Measurements from ENCODE around the gene KLHL26.

KLHL26 gene

GRCh38 chr19:18639706-18640243 lies 2.9 kb downstream of the KLHL26 start:
- no peak for TF ChIP-seq CTCF (conservative IDR thresholded peaks at IDR 0.05)
- H3K27ac ChIP-seq = no peak overlapping the region; the same call in 1 of the 2 replicates

GRCh38 chr19:18644196-18645034 lies 7.6 kb downstream of the KLHL26 start:
- no peak overlapping the region for H3K27ac ChIP-seq
- TF ChIP-seq CTCF (conservative IDR thresholded peaks at IDR 0.05) = no peak

- no peak for TF ChIP-seq CTCF (conservative IDR thresholded peaks at IDR 0.05)
Measured at GRCh38 chr19:18645035-18645511, 8.2 kb downstream of the KLHL26 start.

GRCh38 chr19:18646535-18647370 lies 9.9 kb downstream of the KLHL26 start:
- TF ChIP-seq CTCF (conservative IDR thresholded peaks at IDR 0.05) = no peak
- H3K27ac ChIP-seq = no peak overlapping the region

More at GRCh38 chr19:18645035-18645511, 8.2 kb downstream of the KLHL26 start:
- no peak overlapping the region for H3K27ac ChIP-seq

GRCh38 chr19:18647371-18647767 lies 10.5 kb downstream of the KLHL26 start:
- no peak for TF ChIP-seq CTCF (conservative IDR thresholded peaks at IDR 0.05)
- H3K27ac ChIP-seq = no peak overlapping the region

- TF ChIP-seq CTCF (conservative IDR thresholded peaks at IDR 0.05) = no peak
- no peak overlapping the region for H3K27ac ChIP-seq
Measured at GRCh38 chr19:18647807-18648206, 11.0 kb downstream of the KLHL26 start.

GRCh38 chr19:18648973-18649315 lies 12.1 kb downstream of the KLHL26 start:
- H3K27ac ChIP-seq = no peak overlapping the region
- no peak for TF ChIP-seq CTCF (conservative IDR thresholded peaks at IDR 0.05)
